ENCODE results near the gene GRIN2A.

DNA sequence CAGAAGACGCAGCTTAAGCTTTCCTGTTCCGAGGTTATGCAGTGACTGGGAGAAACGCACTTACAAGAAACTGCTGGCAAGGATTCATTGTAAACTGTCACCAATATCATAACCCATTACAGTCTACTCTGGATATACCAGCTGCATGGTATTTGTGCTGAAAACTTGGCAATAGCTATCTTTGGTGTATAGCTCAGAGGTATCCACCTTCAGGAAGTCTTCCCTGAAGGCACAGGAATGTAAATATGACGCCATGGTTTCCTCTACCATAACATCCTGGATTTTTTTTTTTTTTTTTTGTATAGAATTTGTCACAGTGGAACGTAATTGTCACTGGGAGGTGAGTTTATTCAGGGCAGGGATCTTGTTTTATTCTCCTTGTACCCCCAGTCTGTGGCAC lies 406.2 kb downstream of the GRIN2A start:
- no peak for TF ChIP-seq EZH2 (IDR thresholded peaks at IDR 0.05; ENCODE audit: low read length)
- TF ChIP-seq CTCF (optimal IDR thresholded peaks at IDR 0.05 in 1 of 3, IDR thresholded peaks at IDR 0.05 in 1 of 3, conservative IDR thresholded peaks at IDR 0.05 in 1 of 3; ENCODE audit: extremely low read depth in 1 of 3, insufficient read depth in 2 of 3, low read length in 3 of 3), result no peak

Data from keratinocyte (primary cell).